Upper lobe of right lung (tissue), 1 donor: Measurements from ENCODE around the gene ERCC6L2. TPM values are rescaled to one million over a fixed set of nuclear protein-coding genes. Genes with fewer than 3 reads are reported as not detected.

Source experiments
- ATAC-seq: fragments of 200-7000 bp; cut with Tn5 transposase; one replicate; pipeline ENCODE4 v1.9.1; 2020; ENCODE audit warnings: mild to moderate bottlenecking, moderate library complexity
- DNase-seq: peaks from one replicate; pipeline ENCODE4 v3.0.0-alpha.2; 2020
- H3K27ac ChIP-seq: fragments of 200-600 bp; one replicate; pipeline ENCODE4 v1.8.0; 2022
- H3K27me3 ChIP-seq: fragments of 200-600 bp; one replicate; pipeline ENCODE4 v1.8.0; 2022; ENCODE audit warnings: mild to moderate bottlenecking
- H3K36me3 ChIP-seq: fragments of 200-600 bp; one replicate; pipeline ENCODE4 v1.8.0; 2022
- H3K4me1 ChIP-seq: fragments of 200-600 bp; one replicate; pipeline ENCODE4 v1.8.0; 2022
- H3K4me3 ChIP-seq: fragments of 200-600 bp; one replicate; pipeline ENCODE4 v1.8.0; 2022; ENCODE audit warnings: mild to moderate bottlenecking
- H3K9me3 ChIP-seq: fragments of 200-600 bp; one replicate; pipeline ENCODE4 v1.8.0; 2022
- CTCF ChIP-seq: fragments of 200-600 bp; IDR thresholded peaks from one replicate; pipeline ENCODE4 v1.8.0; 2022; ENCODE audit warnings: antibody characterized with exemption
- intact Hi-C: fragments of 100-400 bp; cut with DNase I; formaldehyde crosslinking; loops from one replicate; pipeline ENCODE4 v1.11.0; 2022
- total RNA-seq: library from RNA; stranded (reverse); fragmentation: NEBNext Ultra II Directional; extraction: Animal tissue kit (Norgen Biotek cat#: 25700); gene quantifications from one replicate; pipeline ENCODE4 v1.2.1, GENCODE V29; 2021
- donor health status: DM: no; HTN: yes; CAD: no; lungs with severe emphysema.

The ERCC6L2 gene
- total RNA-seq, 1 donor from 2014 or later = 43.8 TPM

DNA sequence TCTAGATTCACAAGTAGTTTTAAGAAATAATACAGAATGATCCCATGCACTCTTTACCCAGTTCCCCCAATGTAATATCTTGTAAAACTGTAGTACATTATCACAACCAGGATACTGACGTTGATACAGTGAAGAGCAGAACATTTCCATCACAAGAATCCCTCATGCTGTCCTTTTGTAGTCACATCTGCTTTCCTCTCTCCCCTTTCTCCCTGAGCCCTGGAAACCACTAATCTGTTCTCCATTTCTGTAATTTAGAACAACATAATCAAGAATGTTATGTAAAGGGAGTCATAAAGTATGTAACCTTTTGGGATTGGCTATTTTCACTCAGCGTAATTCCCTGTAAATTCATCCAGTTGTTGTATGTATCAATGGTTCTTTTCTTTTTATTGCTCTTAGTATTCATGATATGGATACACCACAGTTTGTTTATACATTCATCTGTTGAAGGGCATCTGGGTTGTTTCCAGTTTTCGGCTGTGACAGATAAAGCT, 61.1 kb downstream of the ERCC6L2 start:
- no peaks in the 10 kb centered on the region for H3K27me3 ChIP-seq
- no peak overlapping the region for H3K27ac ChIP-seq
- DNase-seq (no peak), ATAC-seq (no peak)
- TF ChIP-seq CTCF = no peak
- intact Hi-C loops = no loop called here
- H3K4me3 ChIP-seq = no peak overlapping the region
- no peaks in the 10 kb centered on the region for H3K4me1 ChIP-seq
- peaks cover 52% of the 10 kb centered on the region for H3K36me3 ChIP-seq
- H3K9me3 ChIP-seq = no peaks in the 10 kb centered on the region

DNA sequence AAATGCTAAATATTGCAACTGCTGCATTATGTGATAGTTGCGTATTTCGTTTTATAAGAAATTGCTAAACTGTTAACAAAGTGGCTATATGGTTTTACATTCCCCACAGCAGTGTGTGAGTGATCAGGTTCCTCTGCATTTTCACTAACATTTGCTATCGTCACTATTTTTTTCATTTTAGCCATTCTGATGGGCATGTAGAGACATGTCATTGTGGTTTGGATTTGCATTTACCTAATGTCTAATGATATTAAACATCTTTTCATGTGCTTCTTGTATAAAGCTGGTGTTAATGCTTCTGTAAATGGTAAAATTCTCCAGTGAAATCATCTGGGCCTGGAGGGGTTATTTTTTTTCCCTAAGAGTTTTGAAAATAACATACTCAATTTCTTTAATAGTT, 61.6 kb downstream of the ERCC6L2 start:
- H3K4me1 ChIP-seq = no peaks in the 10 kb centered on the region
- no peaks in the 10 kb centered on the region for H3K27me3 ChIP-seq
- peaks cover 54% of the 10 kb centered on the region for H3K36me3 ChIP-seq
- no peak for TF ChIP-seq CTCF
- no peak for DNase-seq
- no peak overlapping the region for H3K27ac ChIP-seq
- no peak for ATAC-seq
- intact Hi-C loops = no loop called here
- no peak overlapping the region for H3K4me3 ChIP-seq
- no peaks in the 10 kb centered on the region for H3K9me3 ChIP-seq

- ATAC-seq (no peak), DNase-seq (no peak)
- no peak overlapping the region for H3K4me3 ChIP-seq
- intact Hi-C loops = no loop called here
- TF ChIP-seq CTCF = peak; percentile 28
- H3K27ac ChIP-seq = no peak overlapping the region
- no peaks in the 10 kb centered on the region for H3K27me3 ChIP-seq
- H3K36me3 ChIP-seq = peaks cover 52% of the 10 kb centered on the region
- no peaks in the 10 kb centered on the region for H3K9me3 ChIP-seq
- H3K4me1 ChIP-seq = no peaks in the 10 kb centered on the region
Observed at GRCh38 chr9:95938724-95939123, 63.2 kb downstream of the ERCC6L2 start.

DNA sequence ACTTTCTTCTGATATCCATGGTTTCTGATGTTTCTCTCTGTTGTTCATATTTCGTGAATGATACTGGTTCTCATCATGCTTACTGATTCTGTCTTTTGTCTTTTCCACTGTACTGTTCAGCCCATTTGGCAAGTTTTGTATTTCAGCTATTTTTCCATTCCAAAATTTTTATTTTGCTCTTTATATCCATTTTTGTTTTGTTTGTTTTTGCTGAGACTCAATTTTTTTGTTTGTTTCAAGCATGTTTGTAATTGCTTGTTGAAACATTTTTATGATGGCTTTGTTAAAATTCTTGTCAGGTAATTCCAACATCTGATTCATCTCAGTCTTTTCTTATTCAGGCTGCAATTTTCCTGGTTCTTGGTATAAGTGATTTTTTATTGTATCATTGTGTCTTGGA, 64.0 kb downstream of the ERCC6L2 start:
- Histone ChIP-seq H3K4me3 (no peak overlapping the region), H3K9me3 (no peaks in the 10 kb centered on the region), H3K36me3 (peaks cover 50% of the 10 kb centered on the region), H3K4me1 (no peaks in the 10 kb centered on the region), H3K27ac (no peak overlapping the region), H3K27me3 (no peaks in the 10 kb centered on the region)
- ATAC-seq (no peak), DNase-seq (no peak)
- no peak for TF ChIP-seq CTCF
- intact Hi-C loops = no loop called here

- Histone ChIP-seq H3K27me3 (no peaks in the 10 kb centered on the region), H3K27ac (no peak overlapping the region), H3K9me3 (no peaks in the 10 kb centered on the region), H3K36me3 (peaks cover 42% of the 10 kb centered on the region), H3K4me1 (no peaks in the 10 kb centered on the region), H3K4me3 (no peak overlapping the region)
- intact Hi-C loops = no loop called here
- ATAC-seq = no peak
- TF ChIP-seq CTCF = no peak
- DNase-seq = no peak
Observed at GRCh38 chr9:95940265-95940664, 64.8 kb downstream of the ERCC6L2 start.

DNA sequence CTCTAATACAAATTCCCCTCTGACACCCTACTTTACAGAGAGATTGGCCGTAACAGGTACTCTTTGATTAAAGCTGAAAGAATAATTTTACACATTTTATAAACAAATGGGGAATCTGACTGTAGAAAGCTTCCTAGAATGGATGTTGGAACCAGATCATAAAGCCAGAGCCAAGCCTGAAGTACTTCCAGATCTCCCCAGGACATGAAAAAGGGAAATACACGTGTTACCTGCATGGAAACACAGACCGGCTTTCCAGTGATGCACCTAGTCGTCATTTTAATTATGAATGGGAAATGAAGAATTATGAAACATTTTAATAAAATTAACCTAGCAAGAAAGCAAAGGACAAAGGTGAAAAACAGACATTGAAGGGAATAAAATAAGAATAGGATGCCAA, 66.5 kb downstream of the ERCC6L2 start:
- H3K36me3 ChIP-seq = peaks cover 34% of the 10 kb centered on the region

More for the DNA sequence above, 66.5 kb downstream of the ERCC6L2 start:
- Histone ChIP-seq H3K27ac (no peak overlapping the region), H3K4me1 (no peaks in the 10 kb centered on the region), H3K27me3 (no peaks in the 10 kb centered on the region), H3K9me3 (no peaks in the 10 kb centered on the region), H3K4me3 (no peak overlapping the region)
- intact Hi-C loops = no loop called here
- no peak for TF ChIP-seq CTCF
- no peak for DNase-seq
- no peak for ATAC-seq
